ENCODE measurements around the gene CHIC2. TPM values are rescaled to one million over a fixed set of nuclear protein-coding genes. Genes with fewer than 3 reads are reported as not detected.
A peak's percentile ranks its signal among the peaks of the same experiment; 100 is the strongest.

The CHIC2 gene
- total RNA-seq, 1 experiment from 2014 or later: 8.2 TPM

DNA sequence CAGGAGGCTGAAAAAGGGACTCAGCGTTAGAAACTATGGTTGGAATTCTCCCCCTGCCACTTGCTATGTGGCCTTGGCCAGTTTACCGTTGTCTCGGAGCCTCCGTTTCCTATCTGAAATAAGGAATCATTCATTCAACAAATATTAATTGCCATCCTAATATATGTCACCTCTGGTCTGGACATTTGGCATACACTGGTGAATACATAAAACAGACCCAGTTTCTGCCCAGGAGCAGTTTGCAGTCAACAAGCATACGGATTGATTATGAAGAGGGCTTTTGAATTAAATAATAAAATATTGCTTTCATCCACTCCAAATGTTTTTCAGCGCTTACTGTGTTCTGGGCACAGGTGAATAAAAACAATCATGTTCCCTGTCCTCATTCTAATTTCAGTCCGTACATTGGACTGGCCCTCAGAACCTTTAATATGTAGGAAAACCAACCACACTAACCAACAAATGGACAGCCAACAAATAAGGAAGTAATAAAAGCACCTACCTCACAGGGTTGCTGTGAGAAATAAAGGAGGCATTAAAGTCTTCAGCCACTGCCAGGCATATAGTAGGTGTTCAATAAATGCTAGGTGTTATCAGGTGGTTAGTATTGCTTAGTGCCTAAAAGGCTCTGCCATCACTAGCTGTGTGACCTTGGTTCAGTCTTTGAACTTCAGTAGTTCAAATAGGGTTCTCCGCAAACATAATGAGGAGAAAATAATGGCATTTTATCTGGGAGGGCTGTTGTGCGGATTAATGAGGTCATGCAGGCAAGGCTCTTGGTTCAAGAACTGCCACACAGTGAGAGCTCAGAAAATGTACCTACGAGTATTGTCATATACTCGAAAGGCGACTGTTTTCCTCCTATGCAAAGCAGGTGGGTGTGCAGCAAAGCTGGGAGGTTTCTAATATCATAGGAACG, 28.3 kb upstream of the CHIC2 start:
- peaks cover 0 to 3% of the 10 kb centered on the region in 2 experiments; a peak in 1 of 5 replicates for H3K9me3 Mint-ChIP-seq
- no peak overlapping the region for H2BK20ac ChIP-seq (ENCODE audit: low read depth, low read length, poor library complexity, severe bottlenecking)
- H2AFZ ChIP-seq (ENCODE audit: low read length): no peak overlapping the region
- no peak overlapping the region for H3K14ac ChIP-seq (ENCODE audit: insufficient read depth, low read length)
- no peak overlapping the region for H4K8ac ChIP-seq (replicated peaks; ENCODE audit: insufficient read length, low read depth, low read length)
- no peak overlapping the region for H3K27ac ChIP-seq (ENCODE audit: insufficient read length, low read depth, low read length)
- H3K4ac ChIP-seq (ENCODE audit: low read depth, low read length): no peak overlapping the region
- H4K20me1 ChIP-seq (ENCODE audit: control insufficient read depth, insufficient read depth, insufficient read length): peaks cover 3% of the 10 kb centered on the region
- peaks cover 11% of the 10 kb centered on the region for H3K23me2 ChIP-seq (ENCODE audit: insufficient read length, low read depth, low read length, poor library complexity, severe bottlenecking)
- H3K79me2 ChIP-seq (ENCODE audit: insufficient read depth, low read length): no peaks in the 10 kb centered on the region
- no peak overlapping the region for H2BK5ac ChIP-seq (ENCODE audit: insufficient read length, low read length)
- peaks cover 72% of the 10 kb centered on the region for H3K27me3 ChIP-seq (ENCODE audit: insufficient read depth, low read length)
- peaks cover 97% of the 10 kb centered on the region for H3K27me3 Mint-ChIP-seq (ENCODE audit: low read depth)
- TF ChIP-seq, protein P1, sequence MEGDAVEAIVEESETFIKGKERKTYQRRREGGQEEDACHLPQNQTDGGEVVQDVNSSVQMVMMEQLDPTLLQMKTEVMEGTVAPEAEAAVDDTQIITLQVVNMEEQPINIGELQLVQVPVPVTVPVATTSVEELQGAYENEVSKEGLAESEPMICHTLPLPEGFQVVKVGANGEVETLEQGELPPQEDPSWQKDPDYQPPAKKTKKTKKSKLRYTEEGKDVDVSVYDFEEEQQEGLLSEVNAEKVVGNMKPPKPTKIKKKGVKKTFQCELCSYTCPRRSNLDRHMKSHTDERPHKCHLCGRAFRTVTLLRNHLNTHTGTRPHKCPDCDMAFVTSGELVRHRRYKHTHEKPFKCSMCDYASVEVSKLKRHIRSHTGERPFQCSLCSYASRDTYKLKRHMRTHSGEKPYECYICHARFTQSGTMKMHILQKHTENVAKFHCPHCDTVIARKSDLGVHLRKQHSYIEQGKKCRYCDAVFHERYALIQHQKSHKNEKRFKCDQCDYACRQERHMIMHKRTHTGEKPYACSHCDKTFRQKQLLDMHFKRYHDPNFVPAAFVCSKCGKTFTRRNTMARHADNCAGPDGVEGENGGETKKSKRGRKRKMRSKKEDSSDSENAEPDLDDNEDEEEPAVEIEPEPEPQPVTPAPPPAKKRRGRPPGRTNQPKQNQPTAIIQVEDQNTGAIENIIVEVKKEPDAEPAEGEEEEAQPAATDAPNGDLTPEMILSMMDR (conservative IDR thresholded peaks at IDR 0.05): no peak
- peak overlapping the region; percentile 59 to 77; a peak in 4 of 5 replicates for H3K4me3 Mint-ChIP-seq
- WGBS (ENCODE audit: extremely low coverage, insufficient read length, low lambda C conversion rate): no CpG with 5 or more reads among the region's 13 CpGs
- no peak overlapping the region for H2AK5ac ChIP-seq (ENCODE audit: insufficient read length, low read length)
- H3K56ac ChIP-seq (ENCODE audit: insufficient read length, low read depth, low read length): no peak overlapping the region
- no peak overlapping the region for H3K27ac Mint-ChIP-seq
- H2BK12ac ChIP-seq (ENCODE audit: insufficient read length, low read depth, low read length): no peak overlapping the region
- H3T11ph ChIP-seq (ENCODE audit: low read length): no peak overlapping the region
- no peak overlapping the region for H2BK120ac ChIP-seq (ENCODE audit: low read depth, low read length, poor library complexity, severe bottlenecking)
- H3K23ac ChIP-seq (ENCODE audit: insufficient read length, low read depth, low read length): no peak overlapping the region
- no peak overlapping the region for H3K9ac ChIP-seq (ENCODE audit: extremely low read depth, insufficient read length, low read length)
- H2BK15ac ChIP-seq (ENCODE audit: low read depth, low read length): no peak overlapping the region
- peaks cover 49 to 55% of the 10 kb centered on the region in 2 experiments for H3K4me1 Mint-ChIP-seq
- no peak overlapping the region for H4K91ac ChIP-seq (ENCODE audit: insufficient read length, low read depth, low read length)
- peak overlapping the region; percentile 99 for H3K4me2 ChIP-seq (ENCODE audit: insufficient read depth, insufficient read length, low read length)
- H3K36me3 Mint-ChIP-seq (ENCODE audit: insufficient read depth in 1 of 3, low read depth in 3 of 3): no peaks in the 10 kb centered on the region
- no peaks in the 10 kb centered on the region for H3K9me3 ChIP-seq (ENCODE audit: control insufficient read depth, low read depth, low read length)
- no peak for DNase-seq
- H4K5ac ChIP-seq (ENCODE audit: insufficient read length, low read depth, low read length): no peak overlapping the region
- no peaks in the 10 kb centered on the region for H3K79me1 ChIP-seq (ENCODE audit: insufficient read depth, low read depth, low read length, poor library complexity, severe bottlenecking)
- H3K4me1 ChIP-seq (ENCODE audit: insufficient read depth, low read length): peaks cover 9% of the 10 kb centered on the region
- no peak overlapping the region for H3K18ac ChIP-seq (ENCODE audit: insufficient read length, low read depth, low read length)
